Smooth muscle cell (in vitro differentiated cells): ENCODE results near the gene COL6A2. TPM values are rescaled to one million over a fixed set of nuclear protein-coding genes. Genes with fewer than 3 reads are reported as not detected.

Experiments used
- DNase-seq: peaks from one replicate; lab custom pipeline; 2025; ENCODE audit not compliant: unreplicated experiment; lab: John Stamatoyannopoulos, UW
- H2AFZ ChIP-seq: fragments of 200-600 bp; sonication (generic); 2 replicates; pipeline ENCODE4 v1.6.0; 2016; ENCODE audit warnings: antibody characterized with exemption, low read depth, mild to moderate bottlenecking
- H3F3A ChIP-seq: fragments of 200-600 bp; sonication (generic); 2 replicates; pipeline ENCODE4 v1.6.0; 2017; ENCODE audit warnings: antibody characterized with exemption, low read depth
- H3K27ac ChIP-seq: fragments of 200-600 bp; sonication (generic); 2 replicates; pipeline ENCODE4 v1.5.1; 2016; ENCODE audit warnings: low read depth, mild to moderate bottlenecking
- H3K27me3 ChIP-seq: fragments of 200-600 bp; sonication (generic); 2 replicates; pipeline ENCODE4 v1.6.1; 2016; ENCODE audit warnings: low read depth, mild to moderate bottlenecking
- H3K36me3 ChIP-seq: fragments of 200-600 bp; sonication (generic); 2 replicates; pipeline ENCODE4 v1.5.1; 2016; ENCODE audit warnings: low read depth
- H3K4me1 ChIP-seq: fragments of 200-600 bp; sonication (generic); 2 replicates; pipeline ENCODE4 v1.5.1; 2016; ENCODE audit warnings: low read depth
- H3K4me2 ChIP-seq: fragments of 200-600 bp; sonication (generic); 2 replicates; pipeline ENCODE4 v1.6.0; 2016; ENCODE audit warnings: mild to moderate bottlenecking
- H3K4me3 ChIP-seq: fragments of 200-600 bp; sonication (generic); 2 replicates; pipeline ENCODE4 v1.5.1; 2016; ENCODE audit warnings: mild to moderate bottlenecking
- H3K79me2 ChIP-seq: fragments of 200-600 bp; sonication (generic); 2 replicates; pipeline ENCODE4 v1.6.0; 2016; ENCODE audit warnings: low read depth, mild to moderate bottlenecking
- H3K9ac ChIP-seq: fragments of 200-600 bp; sonication (generic); 2 replicates; pipeline ENCODE4 v1.6.0; 2016; ENCODE audit warnings: low read depth
- H3K9me3 ChIP-seq: fragments of 200-600 bp; sonication (generic); replicated peaks from 2 replicates; pipeline ENCODE4 v1.5.1; 2016; ENCODE audit warnings: low read depth
- H4K20me1 ChIP-seq: fragments of 200-600 bp; sonication (generic); 2 replicates; pipeline ENCODE4 v1.6.0; 2016; ENCODE audit warnings: low read depth
- WGBS: methylation state at CpG from one replicate; pipeline ENCODE4 v1.1.7; 2016; ENCODE audit warnings: low lambda C conversion rate; 5-methylcytosine and 5-hydroxymethylcytosine counted together
- polyA plus RNA-seq: library from polyadenylated mRNA; unstranded; fragments of >200 nt; fragmentation: Nextera tagmentation; extraction: Ambion mirVana; gene quantifications from 2 replicates; pipeline ENCODE4 v1.2.1, GENCODE V29; 2016
- total RNA-seq: library from RNA; depleted of rRNA; stranded (reverse); fragments of >200 nt; gene quantifications from 2 replicates; pipeline ENCODE4 v1.2.3, GENCODE V29; 2014
- TF ChIP-seq, protein P1 (sequence below): fragments of 200-600 bp; sonication (generic); IDR thresholded peaks from 2 replicates; pipeline ENCODE4 v1.5.1; 2017; ENCODE audit warnings: borderline replicate concordance, mild to moderate bottlenecking, antibody characterized with exemption; ENCODE audit not compliant: insufficient read depth, poor library complexity, severe bottlenecking

Gene COL6A2
- total and polyA plus RNA-seq, 2 experiments from 2014 or later = 1,570 to 4,089 TPM

DNA sequence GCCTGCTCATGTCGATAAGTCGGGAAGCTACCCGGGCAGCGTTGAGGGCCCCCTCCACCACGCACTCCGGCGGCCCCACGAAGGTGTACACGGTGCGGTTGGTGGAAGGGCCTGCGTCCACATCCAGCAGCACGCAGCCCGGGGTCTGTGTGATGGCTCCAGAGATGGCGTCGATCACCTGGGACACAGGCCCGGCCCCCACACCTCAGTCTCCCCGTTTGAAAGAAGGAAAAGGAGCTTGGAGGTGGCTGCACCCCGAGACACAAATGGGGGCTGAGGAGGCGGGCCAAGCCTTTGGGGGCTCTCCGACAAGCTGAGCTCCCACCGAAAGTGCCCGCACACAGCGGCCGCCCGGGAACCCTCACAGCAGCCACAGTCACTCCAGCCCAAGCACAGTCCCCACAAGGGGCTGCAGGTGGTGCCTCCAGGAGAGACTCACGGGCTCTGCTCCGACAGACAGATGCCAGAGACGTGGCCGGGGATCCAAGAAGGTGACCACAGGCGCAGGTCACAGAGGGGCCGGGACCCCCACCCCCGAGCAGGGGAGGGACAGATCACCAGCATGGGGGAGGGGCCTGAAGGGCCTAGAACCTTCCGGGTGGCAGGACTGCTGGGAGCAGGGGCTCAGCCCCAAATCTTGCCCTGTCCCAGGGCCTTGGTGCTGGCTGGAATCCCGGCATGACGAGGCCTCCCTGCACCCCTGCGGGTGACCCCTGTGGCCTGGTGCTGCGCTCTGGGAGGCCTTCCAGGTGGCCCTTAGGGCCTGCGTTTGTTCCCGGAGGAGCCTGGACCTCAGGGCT is 56.4 kb downstream of the COL6A2 start:
- DNase-seq = no peak
- H4K20me1 ChIP-seq = no peaks in the 10 kb centered on the region
- peaks cover 9% of the 10 kb centered on the region for H3K4me1 ChIP-seq
- no peaks in the 10 kb centered on the region for H3K27me3 ChIP-seq
- no peak overlapping the region for H3K27ac ChIP-seq
- 93% methylated on average over 39 of the region's 39 CpGs for WGBS
- H3K4me3 ChIP-seq = no peak overlapping the region
- TF ChIP-seq, protein P1, sequence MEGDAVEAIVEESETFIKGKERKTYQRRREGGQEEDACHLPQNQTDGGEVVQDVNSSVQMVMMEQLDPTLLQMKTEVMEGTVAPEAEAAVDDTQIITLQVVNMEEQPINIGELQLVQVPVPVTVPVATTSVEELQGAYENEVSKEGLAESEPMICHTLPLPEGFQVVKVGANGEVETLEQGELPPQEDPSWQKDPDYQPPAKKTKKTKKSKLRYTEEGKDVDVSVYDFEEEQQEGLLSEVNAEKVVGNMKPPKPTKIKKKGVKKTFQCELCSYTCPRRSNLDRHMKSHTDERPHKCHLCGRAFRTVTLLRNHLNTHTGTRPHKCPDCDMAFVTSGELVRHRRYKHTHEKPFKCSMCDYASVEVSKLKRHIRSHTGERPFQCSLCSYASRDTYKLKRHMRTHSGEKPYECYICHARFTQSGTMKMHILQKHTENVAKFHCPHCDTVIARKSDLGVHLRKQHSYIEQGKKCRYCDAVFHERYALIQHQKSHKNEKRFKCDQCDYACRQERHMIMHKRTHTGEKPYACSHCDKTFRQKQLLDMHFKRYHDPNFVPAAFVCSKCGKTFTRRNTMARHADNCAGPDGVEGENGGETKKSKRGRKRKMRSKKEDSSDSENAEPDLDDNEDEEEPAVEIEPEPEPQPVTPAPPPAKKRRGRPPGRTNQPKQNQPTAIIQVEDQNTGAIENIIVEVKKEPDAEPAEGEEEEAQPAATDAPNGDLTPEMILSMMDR = no peak
- no peak overlapping the region for H3K4me2 ChIP-seq
- H3F3A ChIP-seq = no peaks in the 10 kb centered on the region
- H3K9me3 ChIP-seq = no peaks in the 10 kb centered on the region
- no peaks in the 10 kb centered on the region for H3K79me2 ChIP-seq
- no peak overlapping the region for H3K9ac ChIP-seq
- no peaks in the 10 kb centered on the region for H3K36me3 ChIP-seq
- no peak overlapping the region for H2AFZ ChIP-seq

DNA sequence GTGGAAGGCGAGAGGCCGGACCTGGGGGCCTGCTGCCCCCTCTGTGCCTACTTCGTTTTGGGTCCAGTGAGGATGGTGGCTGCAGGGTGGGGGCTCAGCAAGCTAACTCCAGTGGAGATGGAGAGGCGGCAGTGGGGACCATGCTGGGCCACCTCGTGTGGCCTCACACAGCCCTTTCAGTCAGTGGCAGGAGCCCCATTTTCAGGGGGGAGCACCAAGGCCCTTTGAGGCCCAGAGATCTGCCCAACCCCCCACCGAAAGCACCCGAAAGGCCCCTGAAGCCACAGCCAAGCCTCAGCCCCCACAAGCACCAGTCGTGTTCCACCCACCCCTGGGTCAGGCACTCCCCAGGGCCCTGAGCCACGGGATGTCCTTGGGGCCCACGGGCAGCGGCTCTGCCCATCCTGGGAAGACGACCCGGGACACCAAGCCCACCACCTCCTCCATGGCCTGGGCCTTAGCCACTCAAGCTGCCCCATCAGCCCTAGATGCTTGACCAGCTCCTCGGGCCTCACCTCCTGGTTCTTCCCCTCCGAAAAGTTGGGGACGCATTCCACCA is 57.1 kb downstream of the COL6A2 start:
- Histone ChIP-seq H4K20me1 (no peaks in the 10 kb centered on the region), H3K9me3 (no peaks in the 10 kb centered on the region), H3K27me3 (no peaks in the 10 kb centered on the region), H3K4me1 (peaks cover 9% of the 10 kb centered on the region), H2AFZ (no peak overlapping the region), H3K27ac (no peak overlapping the region), H3K79me2 (no peaks in the 10 kb centered on the region), H3F3A (no peaks in the 10 kb centered on the region), H3K36me3 (no peaks in the 10 kb centered on the region), H3K4me2 (no peak overlapping the region), H3K4me3 (no peak overlapping the region), H3K9ac (no peak overlapping the region)
- no peak for DNase-seq
- 95% methylated on average over 14 of the region's 16 CpGs for WGBS
- TF ChIP-seq, protein P1 = no peak

DNA sequence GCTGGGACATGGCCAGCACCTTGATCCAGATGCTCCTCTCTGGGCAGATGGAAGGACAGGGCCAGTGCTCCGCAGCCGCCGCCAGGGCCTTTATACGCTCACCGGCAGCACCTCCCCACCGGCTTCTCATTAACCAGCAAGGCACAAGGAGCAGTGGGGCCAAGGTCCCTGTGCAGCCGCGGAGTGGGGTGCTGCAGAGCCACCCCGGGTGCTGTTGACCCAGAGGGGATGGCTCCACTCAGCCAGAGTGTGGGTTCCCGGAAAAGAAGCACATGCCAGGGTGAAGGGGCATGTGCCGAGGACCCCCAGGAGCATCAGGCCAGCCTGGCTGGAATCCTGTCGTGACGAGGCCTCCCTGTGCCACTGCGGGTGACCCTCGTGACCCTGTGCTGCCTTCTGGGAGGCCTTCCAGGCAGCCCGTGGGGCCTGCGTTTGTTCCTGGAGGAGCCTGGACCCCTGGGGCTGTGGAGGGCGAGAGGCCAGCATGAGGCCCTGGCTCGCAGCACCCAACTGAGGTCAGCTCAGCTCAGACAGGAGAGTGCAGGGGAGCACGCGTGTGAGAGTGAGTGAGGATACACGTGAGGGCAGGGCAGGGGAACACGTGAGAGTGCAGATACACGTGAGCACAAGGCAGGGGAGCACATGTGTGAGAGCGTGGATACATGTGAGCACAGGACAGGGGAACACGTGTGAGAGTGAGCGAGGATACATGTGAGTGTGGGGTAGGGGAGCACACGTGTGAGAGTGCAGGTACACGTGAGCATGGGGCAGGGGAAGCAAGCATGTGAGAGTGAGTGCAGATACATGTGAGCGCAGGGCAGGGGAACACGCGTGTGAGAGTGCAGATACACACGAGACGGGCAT is 57.8 kb downstream of the COL6A2 start, which contains the start of gene FTCD:
FTCD (minus strand) TSS at position 66 of the 864 bp plus-strand sequence; CDS start at position 10, 56 bp downstream.
- Histone ChIP-seq H3K9me3 (no peaks in the 10 kb centered on the region), H3K9ac (no peak within 1 kb of the TSS), H3F3A (no peaks in the 10 kb centered on the region), H2AFZ (no peak within 1 kb of the TSS), H3K79me2 (no peaks in the 10 kb centered on the region), H3K27me3 (no peaks in the 10 kb centered on the region), H3K4me1 (peaks cover 9% of the 10 kb centered on the region), H3K36me3 (no peaks in the 10 kb centered on the region), H3K4me2 (no peak within 1 kb of the TSS), H3K4me3 (no peak within 1 kb of the TSS), H3K27ac (no peak within 1 kb of the TSS), H4K20me1 (no peaks in the 10 kb centered on the region)
- DNase-seq = no peak
- 96% methylated on average over 31 of the region's 34 CpGs for WGBS
- TF ChIP-seq, protein P1 = no peak
